SK-N-SH (cell line): ENCODE data around the gene LILRB3. TPM values are rescaled to one million over a fixed set of nuclear protein-coding genes. Genes with fewer than 3 reads are reported as not detected.

Experiments used
- CTCF ChIA-PET: fragments of 300-600, 350-600 bp; formaldehyde crosslinking; extraction: SDS; loops from one replicate; lab custom pipeline; 2021; lab: Yijun Ruan, JAX
- POLR2A ChIA-PET: fragments of 350-600 bp; sonication (Branson Sonifier 250); formaldehyde crosslinking; extraction: SDS; loops from one replicate; lab custom pipeline; 2020; ENCODE audit warnings: antibody characterized with exemption, inconsistent platforms; lab: Yijun Ruan, JAX
- DNase-seq: peaks from one replicate; pipeline ENCODE4 v3.0.0; 2012
- H2AFZ ChIP-seq: fragments of 200-600 bp; sonication (generic); 2 replicates; pipeline ENCODE4 v1.8.1; 2016; ENCODE audit warnings: antibody characterized with exemption, mild to moderate bottlenecking, low read depth
- H3F3A ChIP-seq: fragments of 200-600 bp; sonication (generic); replicated peaks from 2 replicates; pipeline ENCODE3; 2016; ENCODE audit warnings: antibody characterized with exemption, mild to moderate bottlenecking; ENCODE audit not compliant: insufficient read depth
- H3K27ac ChIP-seq, 2 experiments: fragments of 200-500 bp in 1 of 2; fragments of 200-600 bp in 1 of 2; sonication (Bioruptor generic) in 1 of 2; sonication (generic), shearing (Covaris generic) in 1 of 2; 2 replicates each; pipeline versions ENCODE4 v1.5.1 to v1.6.1; 2014 to 2016; ENCODE audit warnings: low read depth in 2 of 2, inconsistent platforms in 1 of 2, low read length in 1 of 2, mild to moderate bottlenecking in 1 of 2, mixed read lengths in 1 of 2
- H3K27me3 ChIP-seq: fragments of 200-600 bp; sonication (generic), shearing (Covaris generic); 2 replicates; pipeline ENCODE4 v1.6.1; 2016; ENCODE audit warnings: mixed run types; ENCODE audit not compliant: insufficient read depth
- H3K36me3 ChIP-seq, 2 experiments: fragments of 200-500 bp in 1 of 2; fragments of 200-600 bp in 1 of 2; sonication (Bioruptor generic) in 1 of 2; sonication (generic) in 1 of 2; replicated peaks in 1 of 2; 2 replicates each; pipeline versions ENCODE3 to v1.5.1; 2014 to 2016; ENCODE audit warnings: low read length in 1 of 2, mild to moderate bottlenecking in 1 of 2; ENCODE audit not compliant: insufficient read depth in 2 of 2, control insufficient read depth in 1 of 2
- H3K4me1 ChIP-seq, 2 experiments: fragments of 200-500 bp in 1 of 2; fragments of 200-600 bp in 1 of 2; sonication (Bioruptor generic) in 1 of 2; sonication (generic), shearing (Covaris generic) in 1 of 2; 2 replicates each; pipeline versions ENCODE4 v1.5.1 to v1.6.1; 2014 to 2016; ENCODE audit warnings: low read depth in 1 of 2, low read length in 1 of 2, mixed run types in 1 of 2; ENCODE audit not compliant: insufficient read depth in 2 of 2, control insufficient read depth in 1 of 2
- H3K4me2 ChIP-seq: fragments of 200-600 bp; sonication (generic), shearing (Covaris generic); 2 replicates; pipeline ENCODE4 v1.6.1; 2017; ENCODE audit warnings: mixed run types
- H3K4me3 ChIP-seq, 2 experiments: fragments of 200-500 bp in 1 of 2; fragments of 200-600 bp in 1 of 2; sonication (Bioruptor generic) in 1 of 2; sonication (generic), shearing (Covaris generic) in 1 of 2; 2 replicates each; pipeline versions ENCODE4 v1.5.1 to v1.8.1; 2014 to 2016; ENCODE audit warnings: low read depth in 2 of 2, inconsistent platforms in 1 of 2, low read length in 1 of 2, mild to moderate bottlenecking in 1 of 2, mixed read lengths in 1 of 2, moderate library complexity in 1 of 2
- H3K79me2 ChIP-seq: fragments of 200-600 bp; sonication (generic); 2 replicates; pipeline ENCODE4 v1.8.1; 2017; ENCODE audit warnings: mild to moderate bottlenecking; ENCODE audit not compliant: insufficient read depth
- H3K9ac ChIP-seq: fragments of 200-600 bp; sonication (generic); 2 replicates; pipeline ENCODE4 v1.6.1; 2017; ENCODE audit warnings: mixed run types
- H3K9me2 ChIP-seq: fragments of 200-600 bp; sonication (generic); 2 replicates; pipeline ENCODE4 v1.6.1; 2017; ENCODE audit warnings: mixed run types
- H3K9me3 ChIP-seq: fragments of 200-600 bp; sonication (generic); 2 replicates; pipeline ENCODE4 v1.6.1; 2017; ENCODE audit warnings: mixed run types, mild to moderate bottlenecking, moderate library complexity
- H4K20me1 ChIP-seq: fragments of 200-600 bp; sonication (generic); 2 replicates; pipeline ENCODE4 v1.6.1; 2017; ENCODE audit warnings: mild to moderate bottlenecking, mixed run types; ENCODE audit not compliant: insufficient read depth
- CHD2 ChIP-seq: fragments of 150-350 bp; IDR thresholded peaks from 2 replicates; pipeline ENCODE4 v1.6.1; 2018; ENCODE audit warnings: low read length; ENCODE audit not compliant: partially characterized antibody
- EP300 ChIP-seq, 2 experiments: IDR thresholded peaks; 2 replicates each; pipeline versions ENCODE4 v1.4.0 to v1.6.1; 2012; ENCODE audit warnings: borderline replicate concordance in 1 of 2, low read depth in 1 of 2, low read length in 1 of 2
- EZH2phosphoT487 ChIP-seq: fragments of 200-600 bp; sonication (generic); IDR thresholded peaks from 2 replicates; pipeline ENCODE4 v1.6.1; 2017; ENCODE audit warnings: low read depth, mixed run types, mild to moderate bottlenecking, antibody characterized with exemption, moderate library complexity, borderline replicate concordance
- MXI1 ChIP-seq: IDR thresholded peaks from 2 replicates; pipeline ENCODE4 v1.6.1; 2012; ENCODE audit warnings: mild to moderate bottlenecking, low read depth, low read length, improper control_type of control experiment
- NFIC ChIP-seq: IDR thresholded peaks from 2 replicates; pipeline ENCODE4 v1.4.0; 2012; ENCODE audit warnings: borderline replicate concordance
- RAD21 ChIP-seq: IDR thresholded peaks from 2 replicates; pipeline ENCODE4 v1.6.1; 2012; ENCODE audit warnings: mild to moderate bottlenecking, low read length
- SMC3 ChIP-seq: IDR thresholded peaks from 2 replicates; pipeline ENCODE4 v1.6.1; 2012; ENCODE audit warnings: low read depth, low read length, improper control_type of control experiment
- YY1 ChIP-seq: IDR thresholded peaks from 2 replicates; pipeline ENCODE4 v1.4.0; 2012; ENCODE audit warnings: low read depth, mild to moderate bottlenecking
- ZBTB33 ChIP-seq: IDR thresholded peaks from 2 replicates; pipeline ENCODE4 v1.4.0; 2012; ENCODE audit warnings: low read depth, borderline replicate concordance
- WGBS: methylation state at CpG from one replicate; pipeline ENCODE4 v1.1.6; 2017; ENCODE audit warnings: low lambda C conversion rate; 5-methylcytosine and 5-hydroxymethylcytosine counted together
- polyA plus RNA-seq, 3 experiments: library from polyadenylated mRNA; depleted of rRNA; stranded (reverse); fragments of >200 nt; gene quantifications; 2 replicates each; pipeline ENCODE4 v1.2.3, GENCODE V29; 2012
- TF ChIP-seq, protein P1 (sequence below): IDR thresholded peaks from 2 replicates; pipeline ENCODE4 v1.4.0; 2012; ENCODE audit warnings: low read depth

The LILRB3 gene
- polyA plus RNA-seq, 1 of the 3 experiments (the other 2 are of a cell fraction): not detected

GRCh38 chr19:54201172-54201701 is 21.6 kb downstream of the LILRB3 start:
- Histone ChIP-seq H3K4me1 (peaks cover 30 to 36% of the 10 kb centered on the region in 2 experiments), H3K9me2 (no peaks in the 10 kb centered on the region), H3K4me2 (peak overlapping the region; percentile 97), H2AFZ (no peak overlapping the region), H3F3A (peaks cover 36% of the 10 kb centered on the region), H4K20me1 (peaks cover 53% of the 10 kb centered on the region), H3K4me3 (peak overlapping the region; percentile 66 to 86), H3K27me3 (no peaks in the 10 kb centered on the region), H3K36me3 (peaks cover 46 to 54% of the 10 kb centered on the region in 2 experiments), H3K79me2 (peaks cover 55% of the 10 kb centered on the region), H3K27ac (peak overlapping the region; percentile 78 to 92), H3K9ac (peak overlapping the region; percentile 85), H3K9me3 (no peaks in the 10 kb centered on the region)
- TF ChIP-seq ZBTB33: no peak
- TF ChIP-seq MXI1: peak; percentile 41
- no peak for DNase-seq
- CTCF ChIA-PET: interaction anchor here (1.1 kb wide), 1 partner anchor 31 kb away, joined by 3 read pairs; no protein-coding TSS in a partner anchor
- POLR2A ChIA-PET: interaction anchor here (0.7 to 4.8 kb wide), 5 partner anchors 9 to 86 kb away, joined by 3 to 50 read pairs (median 5); partner anchors contain the start of genes MBOAT7, TFPT and TSEN34
- 0% methylated on average over 9 of the region's 28 CpGs for WGBS

DNA sequence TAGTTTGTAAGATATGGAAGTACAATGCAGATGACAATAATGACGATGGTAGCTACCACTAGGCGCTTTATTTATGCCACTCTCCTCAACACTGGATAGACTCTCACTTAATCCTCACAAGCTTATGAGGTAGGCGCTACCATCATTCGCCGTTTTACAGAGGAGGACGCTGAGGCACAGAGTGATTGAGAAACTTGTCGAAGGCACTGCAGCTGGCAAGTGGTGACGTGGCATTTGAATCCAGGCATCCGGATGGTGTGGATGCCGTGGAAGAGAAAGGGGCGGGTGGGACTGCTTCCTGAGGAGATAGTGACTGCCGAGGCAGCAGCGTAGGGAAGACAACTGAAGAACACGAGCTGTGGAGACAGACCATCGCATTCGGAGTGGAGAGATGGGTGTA is 23.4 kb downstream of the LILRB3 start:
- Histone ChIP-seq H3K4me1 (peaks cover 25 to 30% of the 10 kb centered on the region in 2 experiments), H3K9ac (no peak overlapping the region), H3K79me2 (peaks cover 44% of the 10 kb centered on the region), H4K20me1 (peaks cover 34% of the 10 kb centered on the region), H3K9me3 (no peaks in the 10 kb centered on the region), H3K27ac (no peak overlapping the region), H3K4me2 (no peak overlapping the region), H3K9me2 (no peaks in the 10 kb centered on the region), H3K36me3 (peaks cover 29 to 40% of the 10 kb centered on the region in 2 experiments), H3F3A (peaks cover 20% of the 10 kb centered on the region), H3K4me3 (no peak overlapping the region), H2AFZ (no peak overlapping the region), H3K27me3 (no peaks in the 10 kb centered on the region)
- CTCF ChIA-PET: no interaction called here
- 96% methylated on average over 16 of the region's 16 CpGs for WGBS
- POLR2A ChIA-PET: interaction anchor here (3.4 to 4.8 kb wide), 2 partner anchors 9 to 11 kb away, joined by 27 to 50 read pairs; partner anchors contain the start of genes MBOAT7 and TSEN34
- TF ChIP-seq SMC3: no peak
- no peak for TF ChIP-seq NFIC
- TF ChIP-seq RAD21: no peak
- TF ChIP-seq EZH2phosphoT487: no peak
- no peak for TF ChIP-seq CHD2
- TF ChIP-seq EP300 (IDR thresholded peaks at IDR 0.05; ENCODE audit: borderline replicate concordance in 1 of 2, low read depth in 1 of 2, low read length in 1 of 2): no peak
- TF ChIP-seq, protein P1, sequence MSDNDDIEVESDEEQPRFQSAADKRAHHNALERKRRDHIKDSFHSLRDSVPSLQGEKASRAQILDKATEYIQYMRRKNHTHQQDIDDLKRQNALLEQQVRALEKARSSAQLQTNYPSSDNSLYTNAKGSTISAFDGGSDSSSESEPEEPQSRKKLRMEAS: no peak
- no peak for TF ChIP-seq YY1
- no peak for DNase-seq
